MM.1S (cell line): Measurements from ENCODE around the gene TBC1D25.
A peak's percentile ranks its signal among the peaks of the same experiment; 100 is the strongest.

Experiments
- DNase-seq: peaks from one replicate; pipeline ENCODE4 v3.0.0-alpha.2; 2015
- H2AFZ ChIP-seq: fragments of 300-600 bp; sonication (generic); 2 replicates; pipeline ENCODE4 v1.6.0; 2016; ENCODE audit warnings: antibody characterized with exemption, low read length
- H3F3A ChIP-seq: fragments of 300-600 bp; sonication (generic); 2 replicates; pipeline ENCODE4 v1.6.1; 2016; ENCODE audit warnings: mild to moderate bottlenecking, antibody characterized with exemption, low read length, moderate library complexity, mixed read lengths; ENCODE audit not compliant: insufficient read depth
- H3K27ac ChIP-seq: fragments of 300-600 bp; sonication (generic); 2 replicates; pipeline ENCODE4 v1.5.1; 2016; ENCODE audit warnings: mild to moderate bottlenecking, low read length
- H3K27me3 ChIP-seq: fragments of 300-600 bp; sonication (generic); replicated peaks from 2 replicates; pipeline ENCODE4 v1.6.0; 2016; ENCODE audit warnings: low read length; ENCODE audit not compliant: insufficient read depth
- H3K36me3 ChIP-seq: fragments of 300-600 bp; sonication (generic); replicated peaks from 2 replicates; pipeline ENCODE4 v1.6.1; 2016; ENCODE audit warnings: mild to moderate bottlenecking, low read length, mixed read lengths; ENCODE audit not compliant: insufficient read depth
- H3K4me1 ChIP-seq: fragments of 300-600 bp; sonication (generic); 2 replicates; pipeline ENCODE4 v1.6.1; 2016; ENCODE audit warnings: low read length, mixed read lengths
- H3K4me2 ChIP-seq: fragments of 300-600 bp; sonication (generic); 2 replicates; pipeline ENCODE4 v1.6.0; 2016; ENCODE audit warnings: low read depth, low read length
- H3K4me3 ChIP-seq: fragments of 300-600 bp; sonication (generic); 2 replicates; pipeline ENCODE4 v1.5.1; 2016; ENCODE audit warnings: low read length, mixed read lengths
- H3K79me2 ChIP-seq: fragments of 300-600 bp; sonication (generic); 2 replicates; pipeline ENCODE4 v1.6.1; 2016; ENCODE audit warnings: mixed run types, low read length, mixed read lengths
- H3K9ac ChIP-seq: fragments of 300-600 bp; sonication (generic); 2 replicates; pipeline ENCODE4 v1.6.1; 2016; ENCODE audit warnings: low read length, mixed read lengths
- H3K9me2 ChIP-seq: fragments of 300-600 bp; sonication (generic); replicated peaks from 2 replicates; pipeline ENCODE4 v1.6.1; 2016; ENCODE audit warnings: mild to moderate bottlenecking, low read length, mixed read lengths; ENCODE audit not compliant: insufficient read depth
- H3K9me3 ChIP-seq: fragments of 300-600 bp; sonication (generic); replicated peaks from 2 replicates; pipeline ENCODE4 v1.6.1; 2016; ENCODE audit warnings: mild to moderate bottlenecking, low read length, mixed read lengths; ENCODE audit not compliant: insufficient read depth
- H4K20me1 ChIP-seq: fragments of 300-600 bp; sonication (generic); 2 replicates; pipeline ENCODE4 v1.6.1; 2016; ENCODE audit warnings: mild to moderate bottlenecking, low read length, moderate library complexity, mixed read lengths; ENCODE audit not compliant: insufficient read depth
- EZH2 ChIP-seq: fragments of 300-600 bp; sonication (generic); optimal IDR thresholded peaks from 2 replicates; pipeline ENCODE3; 2017; ENCODE audit warnings: low read depth, mild to moderate bottlenecking, antibody characterized with exemption, low read length, mixed read lengths
- EZH2phosphoT487 ChIP-seq: fragments of 300-600 bp; sonication (generic); IDR thresholded peaks from 2 replicates; pipeline ENCODE4 v1.6.1; 2018; ENCODE audit warnings: antibody characterized with exemption, low read length
- TF ChIP-seq, protein P1 (sequence below): fragments of 300-600 bp; sonication (generic); IDR thresholded peaks from 2 replicates; pipeline ENCODE4 v1.5.1; 2016; ENCODE audit warnings: antibody characterized with exemption, low read length, mixed read lengths

Gene TBC1D25, protein sequence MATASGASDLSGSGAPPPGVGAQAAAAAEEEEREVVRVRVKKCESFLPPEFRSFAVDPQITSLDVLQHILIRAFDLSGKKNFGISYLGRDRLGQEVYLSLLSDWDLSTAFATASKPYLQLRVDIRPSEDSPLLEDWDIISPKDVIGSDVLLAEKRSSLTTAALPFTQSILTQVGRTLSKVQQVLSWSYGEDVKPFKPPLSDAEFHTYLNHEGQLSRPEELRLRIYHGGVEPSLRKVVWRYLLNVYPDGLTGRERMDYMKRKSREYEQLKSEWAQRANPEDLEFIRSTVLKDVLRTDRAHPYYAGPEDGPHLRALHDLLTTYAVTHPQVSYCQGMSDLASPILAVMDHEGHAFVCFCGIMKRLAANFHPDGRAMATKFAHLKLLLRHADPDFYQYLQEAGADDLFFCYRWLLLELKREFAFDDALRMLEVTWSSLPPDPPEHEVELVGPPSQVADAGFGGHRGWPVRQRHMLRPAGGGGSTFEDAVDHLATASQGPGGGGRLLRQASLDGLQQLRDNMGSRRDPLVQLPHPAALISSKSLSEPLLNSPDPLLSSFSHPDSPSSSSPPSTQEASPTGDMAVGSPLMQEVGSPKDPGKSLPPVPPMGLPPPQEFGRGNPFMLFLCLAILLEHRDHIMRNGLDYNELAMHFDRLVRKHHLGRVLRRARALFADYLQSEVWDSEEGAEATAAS

DNA sequence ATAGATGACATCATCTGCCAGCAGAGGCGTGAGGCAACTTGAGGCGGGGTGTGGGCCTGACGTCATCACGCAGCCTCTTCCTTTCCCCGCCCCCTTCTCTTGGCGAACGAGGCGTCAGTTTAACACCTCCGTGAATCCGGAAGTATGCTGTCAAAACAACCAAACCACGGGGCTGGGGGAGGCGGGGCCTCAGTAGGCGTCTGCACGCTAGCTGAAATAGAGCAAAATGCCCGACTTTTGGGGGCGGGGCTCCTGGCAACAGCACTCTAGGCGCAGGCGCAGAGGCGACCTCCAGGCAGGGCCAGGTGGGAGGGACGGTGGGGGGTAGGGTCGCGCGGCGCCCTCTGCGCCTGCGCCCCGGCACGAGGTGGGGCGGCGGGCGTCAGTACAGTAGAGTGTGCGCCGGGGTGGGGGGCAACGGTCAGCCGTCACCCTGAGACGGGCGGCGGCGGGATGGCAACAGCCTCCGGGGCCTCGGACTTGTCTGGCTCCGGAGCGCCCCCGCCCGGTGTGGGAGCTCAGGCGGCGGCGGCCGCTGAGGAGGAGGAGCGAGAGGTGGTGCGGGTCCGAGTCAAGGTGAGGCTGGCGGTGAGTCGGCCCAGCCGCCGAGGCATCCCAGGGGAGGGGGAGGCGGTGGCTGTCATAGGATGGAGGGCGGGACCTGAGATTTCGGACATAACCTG is at the start of gene TBC1D25:
TSS of gene TBC1D25 (plus strand) at position 370 of the 683 bp plus-strand sequence. CDS start at position 454, 84 bp downstream.
- Histone ChIP-seq H3K9me2 (no peaks in the 10 kb centered on the region), H3F3A (peaks cover 18% of the 10 kb centered on the region), H3K4me2 (peak within 1 kb of the TSS; percentile 92), H3K79me2 (peaks cover 21% of the 10 kb centered on the region), H3K9me3 (no peaks in the 10 kb centered on the region), H4K20me1 (no peaks in the 10 kb centered on the region), H3K4me3 (peak within 1 kb of the TSS; percentile 74), H3K27me3 (no peaks in the 10 kb centered on the region), H3K4me1 (peaks cover 8% of the 10 kb centered on the region), H3K9ac (peak within 1 kb of the TSS; percentile 79), H2AFZ (peak within 1 kb of the TSS; percentile 44), H3K27ac (peak within 1 kb of the TSS; percentile 87), H3K36me3 (no peaks in the 10 kb centered on the region)
- TF ChIP-seq, protein P1, sequence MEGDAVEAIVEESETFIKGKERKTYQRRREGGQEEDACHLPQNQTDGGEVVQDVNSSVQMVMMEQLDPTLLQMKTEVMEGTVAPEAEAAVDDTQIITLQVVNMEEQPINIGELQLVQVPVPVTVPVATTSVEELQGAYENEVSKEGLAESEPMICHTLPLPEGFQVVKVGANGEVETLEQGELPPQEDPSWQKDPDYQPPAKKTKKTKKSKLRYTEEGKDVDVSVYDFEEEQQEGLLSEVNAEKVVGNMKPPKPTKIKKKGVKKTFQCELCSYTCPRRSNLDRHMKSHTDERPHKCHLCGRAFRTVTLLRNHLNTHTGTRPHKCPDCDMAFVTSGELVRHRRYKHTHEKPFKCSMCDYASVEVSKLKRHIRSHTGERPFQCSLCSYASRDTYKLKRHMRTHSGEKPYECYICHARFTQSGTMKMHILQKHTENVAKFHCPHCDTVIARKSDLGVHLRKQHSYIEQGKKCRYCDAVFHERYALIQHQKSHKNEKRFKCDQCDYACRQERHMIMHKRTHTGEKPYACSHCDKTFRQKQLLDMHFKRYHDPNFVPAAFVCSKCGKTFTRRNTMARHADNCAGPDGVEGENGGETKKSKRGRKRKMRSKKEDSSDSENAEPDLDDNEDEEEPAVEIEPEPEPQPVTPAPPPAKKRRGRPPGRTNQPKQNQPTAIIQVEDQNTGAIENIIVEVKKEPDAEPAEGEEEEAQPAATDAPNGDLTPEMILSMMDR = peak; percentile 42
- no peak for TF ChIP-seq EZH2phosphoT487
- DNase-seq = peak; percentile 98

DNA sequence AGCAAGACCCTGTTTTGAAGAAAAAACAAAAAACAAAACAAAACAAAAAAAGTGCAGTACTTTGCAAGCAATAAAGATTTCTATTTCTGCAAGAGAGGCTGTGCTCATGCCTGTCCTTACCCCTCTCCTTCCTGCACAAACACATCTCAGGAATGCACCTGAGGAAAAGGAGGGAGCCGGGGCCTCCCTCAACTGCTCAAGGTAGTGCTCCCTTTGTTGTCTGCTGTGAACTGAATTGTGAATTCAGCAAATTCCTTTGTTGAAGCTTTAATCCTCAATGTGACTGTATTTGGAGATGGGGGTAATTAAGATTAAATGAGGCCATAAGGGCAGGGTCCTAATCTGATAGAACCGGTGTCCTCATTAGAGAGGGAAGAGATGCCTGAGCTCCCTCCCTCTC is 49.6 kb upstream of the TBC1D25 start:
- no peak overlapping the region for H3K9ac ChIP-seq
- no peaks in the 10 kb centered on the region for H3F3A ChIP-seq
- no peaks in the 10 kb centered on the region for H3K36me3 ChIP-seq
- no peaks in the 10 kb centered on the region for H3K4me1 ChIP-seq
- H2AFZ ChIP-seq = no peak overlapping the region
- no peaks in the 10 kb centered on the region for H3K9me3 ChIP-seq
- no peaks in the 10 kb centered on the region for H3K79me2 ChIP-seq
- no peak overlapping the region for H3K27ac ChIP-seq
- H3K4me2 ChIP-seq = no peak overlapping the region
- H3K27me3 ChIP-seq = no peaks in the 10 kb centered on the region
- H4K20me1 ChIP-seq = no peaks in the 10 kb centered on the region
- no peak for DNase-seq
- no peak for TF ChIP-seq EZH2phosphoT487
- TF ChIP-seq, protein P1 = no peak
- H3K4me3 ChIP-seq = no peak overlapping the region
- no peaks in the 10 kb centered on the region for H3K9me2 ChIP-seq

DNA sequence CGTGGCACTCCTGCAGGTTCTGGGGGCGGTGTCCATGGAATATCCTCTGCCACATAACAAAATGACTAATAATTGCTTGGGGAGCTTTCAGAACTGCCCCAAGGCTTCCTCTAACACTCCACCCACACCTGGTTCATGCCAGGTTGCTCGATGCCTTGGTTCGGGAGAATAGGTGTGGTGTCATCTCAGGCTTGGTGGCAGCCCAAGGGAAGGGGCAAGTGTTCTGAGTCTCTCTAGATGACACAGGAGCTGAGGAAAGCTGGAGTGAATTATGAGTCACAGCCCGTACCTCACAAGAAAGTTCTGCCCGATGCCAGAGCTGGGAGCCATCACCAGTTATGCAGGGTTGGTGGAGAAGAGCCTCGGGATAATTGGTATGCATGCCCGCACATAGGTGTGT is 48.9 kb upstream of the TBC1D25 start:
- no peak overlapping the region for H3K27ac ChIP-seq
- DNase-seq = no peak
- no peak overlapping the region for H3K9ac ChIP-seq
- no peak for TF ChIP-seq EZH2phosphoT487
- no peak for TF ChIP-seq EZH2
- TF ChIP-seq, protein P1 = no peak
- no peaks in the 10 kb centered on the region for H3K9me3 ChIP-seq
- no peaks in the 10 kb centered on the region for H3K79me2 ChIP-seq
- no peaks in the 10 kb centered on the region for H4K20me1 ChIP-seq
- H3K4me3 ChIP-seq = no peak overlapping the region
- no peaks in the 10 kb centered on the region for H3F3A ChIP-seq
- H3K27me3 ChIP-seq = no peaks in the 10 kb centered on the region
- H3K9me2 ChIP-seq = no peaks in the 10 kb centered on the region
- H3K4me2 ChIP-seq = no peak overlapping the region
- no peak overlapping the region for H2AFZ ChIP-seq
- H3K4me1 ChIP-seq = no peaks in the 10 kb centered on the region
- no peaks in the 10 kb centered on the region for H3K36me3 ChIP-seq
